ENCODE results near the gene MUSTN1.

GRCh38 chr3:52801839-52802238, 33.0 kb downstream of the MUSTN1 start:
- TF ChIP-seq CTCF (optimal IDR thresholded peaks at IDR 0.05 in 1 of 3, IDR thresholded peaks at IDR 0.05 in 1 of 3, conservative IDR thresholded peaks at IDR 0.05 in 1 of 3; ENCODE audit: extremely low read depth in 1 of 3, insufficient read depth in 2 of 3, low read length in 3 of 3) = no peak
- TF ChIP-seq EZH2 (IDR thresholded peaks at IDR 0.05; ENCODE audit: low read length) = no peak

All from keratinocyte (primary cell).